GM21723 (cell line): ENCODE results near the gene SGMS2.
A peak's percentile ranks its signal among the peaks of the same experiment; 100 is the strongest.
"Not testable (repeated sequence)": the region's sequence is repeated elsewhere in the genome, so short reads cannot be mapped to it uniquely, and the experiment has no call there.

ENCODE experiments used
- ATAC-seq: cut with Tn5 transposase; IDR thresholded peaks from one replicate; pipeline ENCODE4 v1.9.1; 2021; ENCODE audit warnings: mild to moderate bottlenecking, moderate library complexity; ENCODE audit not compliant: unreplicated experiment

Gene SGMS2

DNA sequence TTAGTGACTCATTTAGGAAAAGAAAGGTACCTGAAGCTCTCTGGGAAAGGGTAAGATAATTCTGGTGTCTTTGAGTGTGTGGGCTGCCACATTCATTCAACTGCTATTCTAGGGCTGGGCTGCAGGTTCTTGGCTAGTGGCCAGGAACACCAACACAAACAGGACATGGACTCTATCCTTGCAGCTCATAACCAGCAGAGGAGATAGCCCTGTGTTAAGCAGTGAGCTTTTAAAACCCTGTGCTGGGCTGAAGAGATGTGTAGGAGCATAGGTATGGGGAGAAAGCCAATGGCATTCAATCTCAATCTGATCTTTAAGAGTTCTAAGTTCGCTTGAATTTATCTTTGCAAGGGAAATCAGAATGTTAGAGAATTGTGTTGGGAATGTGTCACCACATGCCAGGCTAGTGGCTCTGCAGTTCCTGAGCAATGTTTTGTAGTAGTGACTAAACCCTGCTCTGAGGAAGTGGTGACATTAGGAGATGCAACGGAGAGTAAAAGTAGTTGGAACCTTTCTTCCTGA is 39.2 kb downstream of the SGMS2 start:
- ATAC-seq, result no peak

DNA sequence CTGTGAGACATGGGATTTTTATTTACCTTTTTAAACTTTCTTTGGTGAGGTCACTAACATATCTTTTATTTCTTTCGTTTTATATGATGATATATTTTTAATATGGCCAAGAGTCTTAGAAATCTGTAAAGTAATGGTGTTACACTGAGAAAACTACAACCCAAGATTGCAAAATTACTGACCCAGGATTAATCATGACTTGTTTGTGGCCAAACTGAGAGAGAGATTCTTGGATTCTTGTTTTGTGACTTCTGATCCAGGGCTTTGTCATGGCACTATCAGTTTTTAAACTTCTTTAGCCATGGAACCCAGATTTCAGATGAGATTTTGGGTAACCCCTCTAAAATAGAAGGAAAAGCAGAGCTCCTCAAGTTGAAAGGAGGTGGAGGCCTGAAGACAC is 42.0 kb downstream of the SGMS2 start:
- no peak for ATAC-seq

DNA sequence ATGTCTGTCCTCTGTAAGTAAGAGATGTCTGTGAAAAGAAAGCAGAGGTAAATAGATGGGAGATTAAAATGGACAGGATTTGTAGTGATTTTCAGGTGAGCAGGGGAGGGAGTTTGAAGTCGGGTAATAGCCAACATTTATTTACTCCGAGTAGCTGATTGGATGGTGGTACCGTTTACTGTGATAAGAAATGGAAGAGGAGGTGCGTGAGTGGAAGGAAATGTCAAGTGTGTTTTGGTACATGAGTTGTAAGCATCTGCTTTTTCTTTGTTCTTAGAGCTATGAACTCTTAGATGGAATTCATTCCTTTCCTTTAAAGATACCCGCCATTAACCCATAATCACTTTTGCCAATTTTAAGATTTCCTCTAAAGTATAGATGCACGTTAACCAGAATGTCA is 45.5 kb downstream of the SGMS2 start:
- no peak for ATAC-seq

DNA sequence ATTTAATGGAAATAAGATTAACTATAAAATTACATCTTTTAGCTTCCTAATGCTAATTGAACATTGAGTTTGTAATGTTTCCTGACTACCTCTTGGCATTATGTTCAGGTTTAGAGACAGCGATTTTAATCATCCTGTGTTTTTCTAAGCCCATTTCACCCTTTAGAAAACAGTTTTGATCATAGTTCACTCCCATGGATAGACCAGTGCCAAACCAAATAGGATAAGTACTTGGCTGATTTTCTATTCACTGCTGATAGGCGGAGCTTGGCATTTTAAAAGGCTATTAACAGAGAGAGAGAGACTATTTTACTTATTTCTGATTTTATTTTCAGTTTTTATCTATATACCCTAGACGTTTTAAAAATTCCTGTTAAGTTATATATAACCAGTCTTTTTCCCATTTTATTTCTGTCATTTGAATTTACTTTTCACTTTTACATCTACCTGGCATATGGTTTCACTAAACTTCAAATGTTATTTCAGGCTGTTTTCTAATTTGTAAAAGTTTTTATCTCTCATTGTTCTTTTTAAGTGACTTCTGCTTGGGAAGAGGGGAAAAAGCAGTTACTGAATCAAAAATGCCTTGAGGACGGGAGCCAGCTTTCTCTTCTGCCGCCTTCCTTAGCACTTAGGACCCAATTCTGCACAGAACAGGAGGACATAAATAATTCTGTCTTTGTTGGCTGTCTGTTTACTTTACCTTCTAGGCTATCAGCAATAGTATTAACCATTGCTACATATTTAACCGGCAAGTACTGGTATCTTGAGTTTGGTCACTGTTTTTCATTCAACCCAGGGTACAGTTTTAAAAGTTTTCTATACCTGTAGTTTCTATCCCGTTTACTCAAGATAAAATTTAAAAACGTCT is 46.4 kb downstream of the SGMS2 start:
- ATAC-seq, result no peak

DNA sequence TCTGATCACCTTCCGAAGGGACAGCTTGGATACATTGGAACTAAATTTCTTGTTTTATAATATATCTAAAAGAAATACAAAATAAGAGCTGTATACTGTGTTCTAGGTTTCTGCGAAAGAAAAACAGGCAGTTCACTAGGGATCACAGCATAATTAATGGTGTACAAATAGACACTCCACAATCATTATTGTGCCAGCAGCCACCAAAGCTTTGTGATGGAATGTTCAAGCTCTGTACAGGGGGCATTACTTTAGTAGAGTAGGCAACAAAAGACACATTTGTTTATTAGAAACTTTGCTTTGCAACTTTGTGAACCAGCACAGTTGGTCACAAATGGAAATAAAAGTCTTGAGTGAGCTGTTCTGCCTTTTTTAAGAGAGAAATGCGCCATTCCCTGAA is 49.3 kb downstream of the SGMS2 start:
- ATAC-seq, result no peak

DNA sequence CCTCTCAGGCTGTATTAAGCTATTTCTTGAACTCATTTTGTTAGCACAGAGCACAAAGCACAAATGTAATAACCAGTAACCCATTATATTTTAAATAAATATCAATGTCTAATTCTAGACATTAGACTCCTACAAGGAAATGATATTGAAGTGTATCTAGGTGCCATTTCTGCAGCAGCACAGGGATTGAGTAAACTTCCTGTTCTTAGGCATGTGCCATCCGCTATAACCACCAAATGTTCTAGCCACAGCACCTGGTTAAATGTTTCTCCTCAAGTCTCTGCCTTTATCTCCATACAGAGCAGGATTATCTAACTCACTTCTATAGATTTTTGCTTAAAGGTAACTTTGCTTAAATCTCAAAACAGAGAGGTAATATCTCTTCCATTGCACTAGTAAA is 51.4 kb downstream of the SGMS2 start:
- no peak for ATAC-seq

DNA sequence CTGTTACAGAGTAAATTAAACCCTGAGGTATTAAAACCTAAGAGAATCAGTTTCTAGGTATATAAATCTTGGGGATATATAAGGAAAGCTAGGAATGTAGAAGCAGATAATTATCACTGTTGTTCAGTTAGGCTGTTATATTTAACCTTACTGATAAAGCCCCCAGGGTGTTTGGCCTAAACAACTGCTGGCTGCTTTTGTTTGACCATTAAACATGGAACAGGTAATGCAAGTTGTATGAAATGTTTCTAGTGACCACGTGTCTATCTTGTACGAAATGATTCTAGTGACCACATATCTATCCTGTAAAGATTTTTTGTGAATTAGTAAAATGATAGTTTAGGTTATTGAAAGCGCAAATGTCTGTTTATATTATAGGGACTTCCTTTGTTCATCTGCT is 52.6 kb downstream of the SGMS2 start:
- no peak for ATAC-seq

DNA sequence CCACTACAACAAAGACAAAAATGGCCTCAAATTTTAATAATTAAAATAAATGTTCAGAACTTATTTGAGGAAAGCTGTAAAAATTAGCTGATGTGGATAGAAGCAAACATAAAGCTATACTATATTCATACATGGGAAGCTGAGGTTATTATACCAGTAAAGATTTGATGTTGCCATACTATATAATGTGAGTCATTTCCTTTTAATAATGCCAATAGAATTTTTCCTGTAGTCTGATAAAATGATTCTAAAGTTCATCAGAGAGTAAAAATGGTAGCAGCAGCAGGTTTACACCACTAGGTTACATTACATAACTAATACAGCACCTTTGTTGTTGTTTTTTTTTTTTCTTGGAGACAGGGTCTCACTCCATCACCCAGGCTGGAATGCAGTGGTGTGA is 61.1 kb downstream of the SGMS2 start:
- no peak for ATAC-seq

DNA sequence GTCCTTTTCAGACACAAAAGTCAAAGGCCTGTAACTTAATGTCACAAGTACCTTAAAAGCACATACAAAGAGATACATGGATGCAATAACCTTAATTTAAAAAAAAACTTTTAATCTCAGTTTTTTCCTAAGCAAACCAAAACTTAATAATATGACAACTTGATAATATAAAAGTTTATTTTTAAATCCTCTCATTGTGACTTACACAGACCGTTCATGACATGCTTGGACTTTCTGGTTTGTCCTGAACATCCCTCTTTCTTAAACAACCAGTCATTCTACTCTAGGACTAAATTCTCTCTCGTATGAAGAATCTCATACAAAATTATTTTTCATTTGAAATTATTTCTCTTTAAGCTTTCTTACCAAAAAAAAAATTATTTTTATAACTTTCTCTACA is 63.5 kb downstream of the SGMS2 start:
- no peak for ATAC-seq

DNA sequence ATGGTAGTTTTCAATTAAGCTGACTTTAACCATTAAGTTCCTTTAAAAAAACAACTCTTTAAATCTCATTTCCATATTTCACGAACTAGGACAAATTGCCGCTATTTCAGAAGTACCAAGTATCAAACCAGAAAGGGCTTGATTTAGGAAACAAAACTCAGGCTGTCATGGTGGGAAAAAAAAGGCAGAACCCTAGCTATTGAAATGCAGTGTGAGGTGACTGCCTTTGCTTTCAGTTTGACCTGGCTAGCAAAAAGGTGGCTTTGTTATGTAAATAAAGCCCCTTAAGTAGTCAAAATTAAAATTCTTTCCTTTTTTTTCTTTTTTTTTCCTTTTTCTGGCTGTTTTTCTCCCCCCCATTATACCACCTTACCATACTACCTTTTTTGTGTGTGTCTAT is 66.0 kb downstream of the SGMS2 start:
- ATAC-seq, result no peak

DNA sequence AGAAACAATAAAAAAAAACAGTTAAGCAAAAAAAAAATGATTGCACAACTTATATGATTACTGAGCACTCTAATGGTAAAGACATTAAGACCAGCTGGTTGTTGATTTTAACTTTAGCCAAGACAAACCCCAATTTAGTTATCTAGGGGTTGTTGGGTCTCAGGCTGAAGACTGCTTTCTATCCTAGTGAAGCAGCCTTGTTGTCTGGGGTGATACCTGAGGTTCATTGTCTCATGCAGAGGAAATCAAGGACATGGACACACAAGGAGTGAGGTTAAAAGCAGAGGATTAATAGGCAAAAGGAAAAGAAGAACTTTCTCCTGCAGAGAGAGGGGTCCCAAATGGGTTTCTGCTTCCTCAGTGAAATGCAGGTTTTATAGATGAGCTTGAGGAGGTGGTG is 66.6 kb downstream of the SGMS2 start:
- no peak for ATAC-seq

DNA sequence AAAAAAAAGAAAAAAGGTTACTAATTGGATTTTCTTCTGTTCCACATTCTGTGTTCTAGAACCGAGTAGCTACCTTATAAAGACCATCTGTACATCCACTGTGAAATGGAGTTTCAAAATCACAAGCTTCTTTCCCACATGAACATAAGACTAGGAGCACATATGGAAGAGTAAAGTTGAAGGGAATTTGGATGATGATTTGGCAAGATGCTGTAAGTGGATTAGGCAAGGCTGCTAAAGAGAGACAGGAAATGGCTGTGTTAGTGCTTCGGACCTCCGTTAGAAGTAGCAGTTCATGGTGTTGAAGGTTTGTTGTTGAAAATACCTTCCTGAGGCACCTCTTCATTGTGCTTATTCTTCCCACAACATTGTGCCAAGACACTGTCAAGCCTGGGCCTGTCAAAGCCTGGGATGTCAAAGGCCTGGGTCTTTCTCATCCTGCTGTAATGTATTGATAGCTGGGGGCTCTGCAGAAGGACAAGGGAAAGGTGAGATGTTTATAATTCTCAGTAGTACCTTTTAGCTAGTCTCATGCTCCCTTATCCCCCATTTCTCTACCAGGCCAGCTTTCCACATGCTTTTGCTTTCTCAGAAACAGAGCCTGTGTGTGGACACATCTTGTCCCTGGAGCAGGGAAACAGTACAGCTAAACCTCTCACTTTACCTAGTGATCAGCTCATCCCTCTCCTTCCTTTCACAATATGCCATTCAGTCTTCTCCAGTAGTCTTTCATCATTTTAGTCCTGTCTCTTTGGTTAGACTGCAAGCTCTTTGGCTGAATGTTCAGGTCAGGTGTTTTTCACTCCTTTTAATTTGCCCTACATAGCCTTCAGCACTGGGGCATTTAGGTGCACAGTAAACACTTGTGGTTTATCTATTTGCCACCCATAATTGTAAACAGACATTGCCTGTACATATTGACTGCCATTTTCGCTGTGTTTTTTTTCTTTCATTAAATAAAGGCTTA is 68.7 kb downstream of the SGMS2 start:
- ATAC-seq, result no peak

DNA sequence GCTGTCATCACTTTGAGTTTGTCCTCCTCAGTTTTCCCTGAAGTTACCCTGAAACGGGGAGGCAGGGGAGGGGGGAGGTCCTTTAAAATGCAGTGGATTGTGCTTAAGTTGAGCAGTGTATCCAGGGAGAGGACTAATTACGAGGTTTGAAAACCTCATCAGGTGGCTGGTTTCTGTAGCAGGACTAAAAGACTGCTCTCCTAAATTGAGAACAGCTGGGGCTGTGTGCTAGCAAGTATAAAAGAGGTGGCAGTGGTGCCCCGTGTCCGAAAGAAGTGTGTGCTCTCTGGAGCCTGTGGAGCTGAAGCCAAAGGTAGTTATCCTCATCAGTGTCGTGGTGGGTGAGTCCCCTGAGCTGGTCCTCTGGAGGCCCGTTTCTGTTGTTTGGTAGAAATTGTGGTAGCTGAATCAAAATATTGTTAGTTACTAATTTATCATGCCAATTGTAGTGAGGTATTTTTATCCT is 69.4 kb downstream of the SGMS2 start:
- no peak for ATAC-seq

DNA sequence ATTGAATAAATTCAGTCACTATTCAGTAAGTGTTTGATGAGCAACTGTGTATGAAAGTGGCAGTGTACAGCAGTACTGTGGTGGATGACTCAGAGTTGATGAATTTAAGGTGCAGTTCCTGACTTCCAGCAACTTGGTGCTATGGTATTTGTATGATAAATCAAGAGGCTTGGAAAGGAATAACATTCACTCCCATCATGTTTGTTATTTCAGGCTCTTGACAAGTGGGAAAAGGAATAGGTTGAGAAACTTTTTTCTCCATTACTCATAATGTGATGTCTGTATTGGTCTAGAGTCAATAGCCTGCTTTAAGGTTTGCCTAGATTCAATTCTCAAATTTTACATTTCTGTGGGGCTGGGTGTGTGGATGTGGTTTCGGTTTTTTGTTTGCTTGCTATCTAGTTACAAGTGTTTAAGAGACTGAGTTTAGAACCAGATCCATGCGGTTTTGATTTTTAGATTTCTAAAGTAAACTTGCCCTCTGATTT is 71.5 kb downstream of the SGMS2 start:
- ATAC-seq, result no peak

DNA sequence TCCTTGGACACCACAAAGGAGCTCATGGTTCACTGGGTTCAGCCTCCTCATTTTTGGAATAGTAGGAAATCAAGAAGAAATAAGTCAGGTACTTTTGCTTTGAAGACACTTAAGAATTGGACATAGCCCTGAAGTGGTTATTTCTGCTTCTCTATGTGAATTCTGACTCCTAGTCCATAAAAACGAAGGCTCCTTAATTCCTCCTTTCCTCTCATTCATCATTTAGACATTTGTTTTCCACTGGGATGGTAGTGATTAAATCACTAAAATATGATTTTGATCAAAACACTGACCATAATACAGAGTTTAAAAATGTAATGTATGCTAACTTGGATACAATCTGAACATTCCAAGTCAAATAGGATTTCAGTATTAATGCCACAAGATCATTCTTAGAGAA is 71.9 kb downstream of the SGMS2 start:
- no peak for ATAC-seq

DNA sequence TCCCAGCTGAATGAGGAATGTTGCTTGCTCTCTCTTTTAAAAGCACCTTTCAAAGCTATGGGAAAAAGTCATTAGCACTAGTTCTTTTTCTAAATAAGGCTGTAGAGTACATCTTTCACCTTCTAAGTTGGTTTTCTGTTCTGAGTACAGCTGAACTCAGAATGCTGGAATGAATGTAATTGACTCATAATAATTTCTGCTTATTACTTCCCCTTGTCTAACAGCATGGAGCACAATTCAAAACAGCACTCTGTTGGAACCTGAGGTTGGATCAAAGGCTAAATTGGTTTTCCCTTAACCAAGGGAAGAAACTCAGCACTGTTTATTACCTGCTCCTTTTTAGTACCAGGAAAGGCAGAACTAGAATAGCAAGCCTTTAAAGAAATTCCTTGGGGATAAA is 73.1 kb downstream of the SGMS2 start:
- ATAC-seq, result no peak

DNA sequence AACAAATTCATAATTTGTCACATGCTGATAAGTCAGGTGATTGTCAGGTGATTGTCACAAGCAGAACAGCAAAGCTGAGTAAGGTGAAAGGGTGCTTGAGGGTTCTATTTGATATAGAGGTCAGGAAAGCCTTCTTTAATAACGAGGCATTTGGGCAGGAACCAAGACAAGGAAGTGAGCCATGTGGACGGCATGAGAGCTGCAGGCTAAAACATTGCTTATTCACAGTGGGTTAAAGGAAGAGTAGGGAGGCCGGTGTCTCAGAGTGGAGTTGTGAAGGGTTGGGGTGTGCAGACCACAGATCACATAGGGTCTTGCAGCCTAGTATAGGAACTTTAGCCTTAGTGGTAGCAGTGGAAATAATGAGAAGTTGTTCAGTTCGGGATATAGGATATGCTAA is 75.3 kb downstream of the SGMS2 start:
- no peak for ATAC-seq

DNA sequence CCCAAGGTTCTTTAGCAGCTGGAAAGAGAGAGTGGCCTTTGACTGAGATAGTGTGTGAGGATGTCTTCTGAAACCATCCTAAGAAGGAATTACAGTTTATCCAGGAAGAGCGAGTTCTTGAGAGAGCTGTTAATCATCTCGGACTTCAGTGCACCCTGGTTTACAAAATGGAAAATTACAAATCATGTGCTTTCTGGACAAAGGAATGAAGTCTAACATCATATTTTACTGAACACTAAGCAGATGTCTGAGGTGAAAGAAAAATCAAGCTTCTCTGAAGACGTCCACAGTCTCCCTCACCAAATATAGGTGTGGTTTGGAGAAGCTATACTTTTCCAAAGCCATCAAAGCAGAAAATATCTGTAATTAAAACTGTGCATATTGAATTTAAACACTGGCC is 75.8 kb downstream of the SGMS2 start:
- ATAC-seq, result no peak

DNA sequence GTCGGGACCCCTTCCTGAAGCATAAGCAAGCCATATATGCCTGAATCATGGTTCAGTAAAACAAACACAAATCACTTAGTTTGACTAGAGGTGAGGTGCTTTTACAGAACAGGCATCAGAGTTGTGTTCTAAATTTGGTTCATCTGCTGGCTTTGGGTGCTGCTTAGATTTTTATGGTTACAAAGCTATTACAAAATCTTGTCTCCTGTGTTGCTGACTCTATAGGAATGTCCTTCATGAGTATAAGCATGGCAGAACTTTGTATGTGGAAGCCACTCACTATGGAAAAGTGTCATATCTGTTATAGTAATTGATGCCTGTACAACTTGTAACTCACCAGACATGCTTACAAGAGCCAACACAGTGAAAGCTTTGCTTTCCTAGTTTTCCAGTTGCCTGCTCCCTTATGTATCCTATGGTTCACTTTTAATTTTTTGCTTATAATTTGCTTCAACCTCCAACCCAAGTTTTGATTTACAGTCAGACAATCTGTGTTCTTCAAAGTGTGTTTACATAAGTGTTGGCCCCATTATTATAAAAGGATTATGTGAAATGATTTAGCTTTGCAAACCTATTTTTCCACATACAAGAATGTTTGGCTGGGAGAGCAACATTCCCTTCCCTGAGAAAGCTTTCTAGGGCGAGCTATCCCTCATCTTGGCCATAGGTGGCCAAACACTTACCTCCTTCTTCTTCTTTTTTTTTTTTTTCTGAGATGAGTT is 76.6 kb downstream of the SGMS2 start:
- no peak for ATAC-seq

DNA sequence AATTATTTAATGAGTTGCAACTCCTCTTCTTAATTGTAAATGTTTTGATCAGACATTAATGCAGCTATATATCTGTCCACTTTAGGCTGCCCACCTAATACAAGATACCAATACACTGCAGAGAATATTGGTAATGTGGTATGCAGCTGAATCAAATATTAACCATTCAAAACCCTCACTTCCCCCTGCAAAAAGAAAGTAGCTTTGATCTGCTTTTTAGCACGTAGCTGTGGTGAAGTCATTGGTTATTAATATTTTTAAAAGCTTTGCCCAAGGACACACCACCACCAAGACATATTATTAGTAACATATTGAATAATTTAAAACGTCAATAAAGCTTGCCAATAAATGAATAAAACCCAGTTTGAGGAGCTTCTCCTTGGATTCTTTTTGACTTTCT is 78.0 kb downstream of the SGMS2 start:
- ATAC-seq, result peak; percentile 75

DNA sequence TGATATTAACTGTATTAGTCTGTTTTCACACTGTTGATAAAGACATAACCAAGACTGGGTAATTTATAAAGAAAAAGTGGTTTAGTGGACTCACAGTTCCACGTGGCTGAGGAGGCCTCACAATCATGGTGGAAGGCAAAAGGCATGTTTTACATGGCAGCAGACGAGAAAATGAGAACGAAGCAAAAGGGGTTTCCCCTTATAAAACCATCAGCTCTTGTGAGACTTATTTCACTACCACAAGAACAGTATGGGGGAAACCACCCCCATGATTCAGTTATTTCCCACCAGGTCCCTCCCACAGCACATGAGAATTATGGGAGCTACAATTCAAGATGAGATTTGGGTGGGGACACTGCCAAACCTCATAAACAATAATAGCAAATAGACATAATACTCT is 80.3 kb downstream of the SGMS2 start:
- not testable (repeated sequence) for ATAC-seq
